Esophagus squamous epithelium (tissue), 5 donors: Measurements from ENCODE around the gene UBE2G2. TPM values are rescaled to one million over a fixed set of nuclear protein-coding genes. Genes with fewer than 3 reads are reported as not detected.
A peak's percentile ranks its signal among the peaks of the same experiment; 100 is the strongest.

Experiments
- DNase-seq: peaks from one replicate; lab custom pipeline; 2025; lab: John Stamatoyannopoulos, UW
- H3K27ac ChIP-seq, 4 donors: fragments of 200-600 bp; sonication (generic); one replicate each; pipeline ENCODE4 v1.5.1; 2016 to 2019; ENCODE audit warnings: mild to moderate bottlenecking in 1 of 4
- H3K27me3 ChIP-seq, 4 donors: fragments of 200-600 bp; sonication (generic); 1 replicate in 3 of 4; 2 replicates in 1 of 4; pipeline versions ENCODE4 v1.5.1 to v1.6.0; 2017 to 2021; ENCODE audit warnings: antibody characterized with exemption in 1 of 4
- H3K36me3 ChIP-seq, 3 donors: fragments of 200-600 bp; sonication (generic); one replicate each; pipeline ENCODE4 v1.5.1; 2016 to 2019
- H3K4me1 ChIP-seq, 3 donors: fragments of 200-600 bp; sonication (generic); one replicate each; pipeline ENCODE4 v1.5.1; 2017 to 2019
- H3K4me3 ChIP-seq, 4 donors: fragments of 200-600 bp; sonication (generic); 1 replicate in 3 of 4; 2 replicates in 1 of 4; pipeline ENCODE4 v1.5.1; 2016 to 2019; ENCODE audit warnings: mild to moderate bottlenecking in 2 of 4, moderate library complexity in 1 of 4
- H3K9me3 ChIP-seq, 3 donors: fragments of 200-600 bp; sonication (generic); one replicate each; pipeline ENCODE4 v1.5.1; 2016 to 2019
- CTCF ChIP-seq, 6 experiments: fragments of 450-650 bp in 4 of 6; fragments of 200-600 bp in 2 of 6; sonication (generic) in 2 of 6; IDR thresholded peaks; one replicate each; pipeline ENCODE4 v1.5.1; 2016 to 2019; ENCODE audit warnings: antibody characterized with exemption in 6 of 6, mild to moderate bottlenecking in 4 of 6, moderate library complexity in 4 of 6
- POLR2A ChIP-seq, 4 donors: fragments of 450-650 bp; IDR thresholded peaks; one replicate each; pipeline ENCODE4 v1.6.1; 2017; ENCODE audit warnings: antibody characterized with exemption in 4 of 4, mild to moderate bottlenecking in 4 of 4, moderate library complexity in 3 of 4
- WGBS, 2 donors: methylation state at CpG; one replicate each; pipeline ENCODE4 v1.1.5; 2018; 5-methylcytosine and 5-hydroxymethylcytosine counted together
- intact Hi-C: fragments of 100-400 bp; cut with DNase I; formaldehyde crosslinking; loops from one replicate; pipeline ENCODE4 v1.15.0; 2022
- total RNA-seq, 4 donors: library from RNA; depleted of rRNA; stranded (reverse); fragments of >200 nt; gene quantifications; one replicate each; pipeline ENCODE4 v1.1.0, GENCODE V29; 2016
- donor health status: DM: yes; HTN: yes; CAD: no.

The UBE2G2 gene
- total RNA-seq, 4 donors from 2014 or later = 27.9 to 70.0 (median 51.1) TPM

DNA sequence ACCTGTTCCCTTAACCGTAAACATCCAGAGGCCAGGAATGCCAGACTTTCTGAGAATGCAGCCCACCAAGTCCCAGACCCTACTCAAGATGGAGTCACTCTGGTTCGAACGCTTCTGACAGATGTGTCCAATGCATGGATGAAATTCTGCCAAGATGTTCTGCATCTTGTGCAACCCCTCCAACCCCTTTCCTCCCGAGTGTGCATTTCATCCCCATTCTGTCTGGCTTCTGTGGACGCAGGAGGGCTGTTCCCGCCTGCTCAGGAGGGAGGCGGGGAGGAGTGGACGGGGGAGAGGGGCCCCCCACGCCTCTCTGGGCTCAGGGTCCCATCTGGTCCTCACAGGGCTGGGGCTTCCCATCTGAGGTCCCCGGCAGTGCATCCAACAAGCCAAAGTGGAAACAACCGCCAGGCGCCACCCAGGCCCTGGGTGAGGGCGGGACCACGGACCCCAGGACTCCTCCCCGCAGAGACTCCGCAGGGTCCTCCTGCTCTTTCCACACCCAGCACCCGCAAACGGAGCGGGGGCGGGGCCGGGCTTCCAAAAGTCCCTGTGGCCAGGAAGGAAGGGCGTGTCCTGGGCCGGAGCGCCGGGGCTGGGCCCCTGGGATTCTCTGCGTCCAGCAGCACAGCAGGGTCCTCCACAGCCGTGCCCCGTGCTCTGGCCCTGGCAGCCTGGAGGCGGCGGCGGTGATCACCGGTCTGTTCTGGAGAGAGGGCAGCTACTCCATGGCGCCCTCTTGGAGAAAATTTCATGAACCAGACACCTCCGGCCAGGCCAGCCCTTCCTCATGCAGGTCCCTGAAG, 44.0 kb upstream of the UBE2G2 start:
- intact Hi-C loops = no loop called here
- no peak for DNase-seq
- WGBS, 2 donors = 9 to 23% methylated on average over 4 to 17 of the region's 34 CpGs
- Histone ChIP-seq H3K27ac (peak overlapping the region; percentile 3 to 50 (median 33)), H3K9me3 (no peaks in the 10 kb centered on the region), H3K27me3 (peaks cover 0 to 54% (median 0%) of the 10 kb centered on the region in 4 donors), H3K4me3 (peak overlapping the region in 3 of 4 donors; percentile 26 to 61 (median 37)), H3K4me1 (peaks cover 13 to 23% (median 17%) of the 10 kb centered on the region in 3 donors), H3K36me3 (peaks cover 15 to 24% (median 17%) of the 10 kb centered on the region in 3 donors)
- TF ChIP-seq POLR2A (IDR thresholded peaks at IDR 0.05) (no peak), CTCF (IDR thresholded peaks at IDR 0.05) (peak in 3 of 6 experiments; percentile 5 to 11 (median 8))

GRCh38 chr21:44844256-44844655, 42.6 kb upstream of the UBE2G2 start:
- intact Hi-C loops = no loop called here
- DNase-seq = no peak
- no peaks in the 10 kb centered on the region for H3K9me3 ChIP-seq
- no peak overlapping the region for H3K4me3 ChIP-seq
- H3K27ac ChIP-seq = no peak overlapping the region
- peaks cover 2 to 10% (median 3%) of the 10 kb centered on the region in 3 donors for H3K36me3 ChIP-seq
- peaks cover 0 to 57% (median 0%) of the 10 kb centered on the region in 4 donors for H3K27me3 ChIP-seq
- no peak for TF ChIP-seq POLR2A (IDR thresholded peaks at IDR 0.05)
- TF ChIP-seq CTCF (IDR thresholded peaks at IDR 0.05) = no peak
- WGBS, 2 donors = 74 to 80% methylated on average over 2 to 14 of the region's 16 CpGs
- H3K4me1 ChIP-seq = peaks cover 13 to 23% (median 17%) of the 10 kb centered on the region in 3 donors

DNA sequence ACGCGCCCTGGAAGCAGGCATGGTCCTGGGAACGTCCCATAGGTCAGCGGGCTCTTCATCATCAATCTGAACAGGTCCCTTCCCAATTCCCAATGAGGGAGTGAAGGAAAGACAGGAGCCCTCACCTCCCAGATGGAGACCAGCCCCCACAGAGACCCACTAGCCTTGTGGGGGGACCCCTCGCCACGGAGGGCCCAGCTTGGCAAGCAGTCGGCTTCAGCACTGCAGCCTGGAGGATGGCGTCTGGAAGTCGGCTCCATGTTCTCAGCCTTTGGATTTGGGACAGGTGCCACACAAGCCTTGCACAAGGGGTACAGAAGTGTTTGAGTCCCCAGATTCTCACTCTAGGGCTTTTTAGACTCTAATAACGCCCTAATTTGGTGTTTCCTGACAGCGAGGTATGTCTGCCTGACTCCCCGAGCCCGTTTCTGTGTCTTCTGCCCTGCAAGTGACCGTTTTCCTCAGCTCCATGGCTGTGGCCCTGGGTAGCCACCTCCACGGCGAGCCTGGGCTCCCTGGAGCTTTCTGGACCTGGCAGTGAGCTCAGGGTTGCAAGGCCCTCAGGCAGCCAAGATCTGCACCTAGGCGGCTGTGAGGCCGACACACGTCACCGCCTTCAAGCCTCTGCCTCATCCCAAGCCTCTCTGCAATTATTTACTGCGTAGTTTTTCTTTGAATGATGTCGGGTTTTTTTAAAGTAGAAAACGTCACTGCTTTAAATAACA, 41.3 kb upstream of the UBE2G2 start:
- peaks cover 0 to 57% (median 0%) of the 10 kb centered on the region in 4 donors for H3K27me3 ChIP-seq
- no peak overlapping the region for H3K4me3 ChIP-seq
- no peak overlapping the region for H3K27ac ChIP-seq
- no peaks in the 10 kb centered on the region for H3K36me3 ChIP-seq
- no peaks in the 10 kb centered on the region for H3K9me3 ChIP-seq
- peaks cover 13 to 27% (median 17%) of the 10 kb centered on the region in 3 donors for H3K4me1 ChIP-seq
- TF ChIP-seq CTCF (IDR thresholded peaks at IDR 0.05) (no peak), POLR2A (IDR thresholded peaks at IDR 0.05) (no peak)
- 71 to 82% methylated on average over 15 of the region's 23 CpGs for WGBS, 2 donors
- no peak for DNase-seq
- intact Hi-C loops = no loop called here

DNA sequence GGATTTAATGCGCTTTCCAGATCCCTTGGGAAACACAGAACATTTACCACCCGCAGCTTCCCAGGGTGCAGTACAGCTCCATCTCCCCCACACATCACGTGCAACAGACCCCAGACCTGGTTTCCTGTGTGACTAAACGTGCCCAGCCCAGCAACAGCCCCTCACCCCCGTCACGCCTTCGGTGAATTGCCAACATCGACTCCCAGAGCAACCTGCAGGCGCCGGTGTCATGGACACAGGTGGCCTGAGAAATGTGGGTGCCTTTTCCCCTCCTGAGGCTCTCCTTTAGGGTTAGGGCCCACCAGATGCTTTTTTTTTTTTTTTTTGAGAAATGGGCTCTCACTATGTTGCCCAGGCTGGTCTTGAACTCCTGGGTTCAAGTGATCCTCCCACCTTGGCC, 40.5 kb upstream of the UBE2G2 start:
- Histone ChIP-seq H3K9me3 (no peaks in the 10 kb centered on the region), H3K36me3 (no peaks in the 10 kb centered on the region), H3K27me3 (peaks cover 0 to 61% (median 0%) of the 10 kb centered on the region in 4 donors), H3K27ac (no peak overlapping the region), H3K4me3 (no peak overlapping the region), H3K4me1 (peaks cover 13 to 30% (median 17%) of the 10 kb centered on the region in 3 donors)
- 71 to 79% methylated on average over 10 of the region's 10 CpGs for WGBS, 2 donors
- intact Hi-C loops = no loop called here
- TF ChIP-seq POLR2A (IDR thresholded peaks at IDR 0.05) (no peak), CTCF (IDR thresholded peaks at IDR 0.05) (no peak)
- no peak for DNase-seq

- Histone ChIP-seq H3K4me1 (peaks cover 4 to 26% (median 10%) of the 10 kb centered on the region in 3 donors), H3K36me3 (no peaks in the 10 kb centered on the region), H3K9me3 (no peaks in the 10 kb centered on the region), H3K4me3 (no peak overlapping the region), H3K27ac (no peak overlapping the region), H3K27me3 (peaks cover 0 to 58% (median 0%) of the 10 kb centered on the region in 4 donors)
- TF ChIP-seq POLR2A (IDR thresholded peaks at IDR 0.05) = no peak
- TF ChIP-seq CTCF (IDR thresholded peaks at IDR 0.05) = no peak
- intact Hi-C loops = no loop called here
- DNase-seq = no peak
- WGBS, 2 donors = 78 to 100% methylated on average over 1 to 4 of the region's 11 CpGs
These were observed 39.2 kb upstream of the UBE2G2 start for GRCh38 chr21:44840771-44841170.
